Epithelial cell of proximal tubule (primary cell): ENCODE results near the gene PRRT4. TPM values are rescaled to one million over a fixed set of nuclear protein-coding genes. Genes with fewer than 3 reads are reported as not detected.

Experiments used
- DNase-seq: peaks from one replicate; pipeline ENCODE4 v3.0.0-alpha.2; 2011; ENCODE audit warnings: low read depth
- H3K4me3 ChIP-seq: 2 replicates; pipeline ENCODE4 v1.5.1; 2011; ENCODE audit warnings: low read depth, mild to moderate bottlenecking, low read length
- CTCF ChIP-seq: conservative IDR thresholded peaks from 2 replicates; pipeline ENCODE4 v1.5.1; 2012; ENCODE audit warnings: low read depth, mild to moderate bottlenecking, low read length
- total RNA-seq: library from RNA; depleted of rRNA; stranded (reverse); fragments of >200 nt; gene quantifications from 2 replicates; pipeline ENCODE4 v1.2.3, GENCODE V29; 2015

Gene PRRT4
- total RNA-seq, 1 donor from 2014 or later, result 1.3 TPM

- no peak for TF ChIP-seq CTCF
- DNase-seq, result no peak
- H3K4me3 ChIP-seq, result no peak overlapping the region
Observed at GRCh38 chr7:128394904-128395496, 33.5 kb upstream of the PRRT4 start.

- DNase-seq, result no peak
- no peak for TF ChIP-seq CTCF
- no peak overlapping the region for H3K4me3 ChIP-seq
Observed at GRCh38 chr7:128393526-128394330, 32.2 kb upstream of the PRRT4 start.

GRCh38 chr7:128392446-128393327, 31.2 kb upstream of the PRRT4 start:
- no peak overlapping the region for H3K4me3 ChIP-seq
- no peak for TF ChIP-seq CTCF
- DNase-seq, result no peak

- DNase-seq, result no peak
- H3K4me3 ChIP-seq, result no peak overlapping the region
- no peak for TF ChIP-seq CTCF
Observed at GRCh38 chr7:128391805-128392204, 30.3 kb upstream of the PRRT4 start.

GRCh38 chr7:128390871-128391565, 29.5 kb upstream of the PRRT4 start:
- DNase-seq, result no peak
- no peak for TF ChIP-seq CTCF

GRCh38 chr7:128389618-128390329, 28.3 kb upstream of the PRRT4 start:
- no peak for DNase-seq

More at GRCh38 chr7:128390871-128391565, 29.5 kb upstream of the PRRT4 start:
- H3K4me3 ChIP-seq, result no peak overlapping the region

More at GRCh38 chr7:128389618-128390329, 28.3 kb upstream of the PRRT4 start:
- H3K4me3 ChIP-seq, result no peak overlapping the region
- TF ChIP-seq CTCF, result no peak
